ENCODE data around the gene UGP2.
"Not testable (repeated sequence)": the region's sequence is repeated elsewhere in the genome, so short reads cannot be mapped to it uniquely, and the experiment has no call there.

UGP2 gene

GRCh38 chr2:63893163-63893562 lies 51.5 kb downstream of the UGP2 start:
- DNase-seq (ENCODE audit: low read depth), result no peak

GRCh38 chr2:63894167-63894566 lies 52.5 kb downstream of the UGP2 start:
- no peak for DNase-seq (ENCODE audit: low read depth)

GRCh38 chr2:63898839-63899238 lies 57.1 kb downstream of the UGP2 start:
- DNase-seq (ENCODE audit: low read depth), result no peak

- DNase-seq (ENCODE audit: low read depth), result no peak
Observed at GRCh38 chr2:63899639-63900038, 57.9 kb downstream of the UGP2 start.

GRCh38 chr2:63902149-63902548 lies 60.5 kb downstream of the UGP2 start:
- DNase-seq (ENCODE audit: low read depth), result no peak

- no peak for DNase-seq (ENCODE audit: low read depth)
Observed at GRCh38 chr2:63903003-63903402, 61.3 kb downstream of the UGP2 start.

GRCh38 chr2:63914311-63914710 lies 72.6 kb downstream of the UGP2 start:
- no peak for DNase-seq (ENCODE audit: low read depth)

GRCh38 chr2:63926815-63927214 lies 85.1 kb downstream of the UGP2 start:
- DNase-seq (ENCODE audit: low read depth), result no peak

- DNase-seq (ENCODE audit: low read depth), result not testable (repeated sequence)
Observed at GRCh38 chr2:63932104-63932503, 90.4 kb downstream of the UGP2 start.
